EH (cell line): ENCODE results near the gene CTAGE4.
"Not testable (repeated sequence)": the region's sequence is repeated elsewhere in the genome, so short reads cannot be mapped to it uniquely, and the experiment has no call there.

ENCODE experiments used
- DNase-seq: peaks from one replicate; pipeline ENCODE4 v3.0.0-alpha.2; 2015; ENCODE audit warnings: low read depth

Gene CTAGE4, protein sequence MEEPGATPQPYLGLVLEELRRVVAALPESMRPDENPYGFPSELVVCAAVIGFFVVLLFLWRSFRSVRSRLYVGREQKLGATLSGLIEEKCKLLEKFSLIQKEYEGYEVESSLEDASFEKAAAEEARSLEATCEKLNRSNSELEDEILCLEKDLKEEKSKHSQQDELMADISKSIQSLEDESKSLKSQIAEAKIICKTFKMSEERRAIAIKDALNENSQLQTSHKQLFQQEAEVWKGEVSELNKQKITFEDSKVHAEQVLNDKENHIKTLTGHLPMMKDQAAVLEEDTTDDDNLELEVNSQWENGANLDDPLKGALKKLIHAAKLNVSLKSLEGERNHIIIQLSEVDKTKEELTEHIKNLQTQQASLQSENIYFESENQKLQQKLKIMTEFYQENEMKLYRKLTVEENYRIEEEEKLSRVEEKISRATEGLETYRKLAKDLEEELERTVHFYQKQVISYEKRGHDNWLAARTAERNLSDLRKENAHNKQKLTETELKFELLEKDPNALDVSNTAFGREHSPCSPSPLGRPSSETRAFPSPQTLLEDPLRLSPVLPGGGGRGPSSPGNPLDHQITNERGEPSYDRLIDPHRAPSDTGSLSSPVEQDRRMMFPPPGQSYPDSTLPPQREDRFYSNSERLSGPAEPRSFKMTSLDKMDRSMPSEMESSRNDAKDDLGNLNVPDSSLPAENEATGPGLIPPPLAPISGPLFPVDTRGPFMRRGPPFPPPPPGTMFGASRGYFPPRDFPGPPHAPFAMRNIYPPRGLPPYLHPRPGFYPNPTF

DNA sequence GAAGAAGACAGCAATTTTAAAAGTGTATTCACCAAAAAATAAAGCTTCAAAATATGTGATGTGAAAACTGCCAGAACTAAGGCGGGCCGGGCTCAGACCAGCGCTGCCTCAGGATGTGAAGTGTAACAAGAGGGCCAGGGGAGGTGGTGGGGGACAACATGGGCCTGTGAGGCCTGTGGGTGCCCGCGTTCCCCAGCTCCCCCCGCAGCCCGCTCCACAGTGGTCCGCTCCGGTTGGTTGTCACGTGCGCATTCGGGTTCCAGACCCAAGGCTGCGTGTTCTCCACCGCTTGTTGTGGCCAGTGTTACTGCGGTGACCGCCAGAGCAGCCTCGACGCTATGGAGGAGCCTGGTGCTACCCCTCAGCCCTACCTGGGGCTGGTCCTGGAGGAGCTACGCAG, at the start of gene CTAGE4:
CTAGE4 (plus strand) TSS at position 301 of the 400 bp plus-strand sequence; CDS start at position 339, 38 bp downstream.
- DNase-seq = not testable (repeated sequence)

DNA sequence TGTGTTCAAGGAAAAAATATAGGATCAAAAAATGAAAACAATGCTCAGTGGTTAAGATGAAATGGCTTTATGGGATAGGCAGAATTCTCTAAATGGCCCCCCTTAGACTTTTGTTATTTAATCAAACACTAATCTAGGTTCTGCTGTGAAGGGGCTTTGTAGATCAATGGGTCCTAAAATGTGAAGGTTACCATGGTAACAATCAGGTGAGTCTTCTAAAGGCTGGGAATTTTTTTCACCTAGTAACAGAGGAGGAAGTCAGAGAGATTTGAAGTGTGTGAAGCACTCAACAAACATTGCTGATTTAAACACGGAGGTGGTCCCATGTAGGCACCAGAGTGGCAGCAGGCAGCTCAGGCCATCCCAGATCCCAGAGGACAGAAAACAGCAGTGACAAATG, 49.1 kb upstream of the CTAGE4 start:
- no peak for DNase-seq

DNA sequence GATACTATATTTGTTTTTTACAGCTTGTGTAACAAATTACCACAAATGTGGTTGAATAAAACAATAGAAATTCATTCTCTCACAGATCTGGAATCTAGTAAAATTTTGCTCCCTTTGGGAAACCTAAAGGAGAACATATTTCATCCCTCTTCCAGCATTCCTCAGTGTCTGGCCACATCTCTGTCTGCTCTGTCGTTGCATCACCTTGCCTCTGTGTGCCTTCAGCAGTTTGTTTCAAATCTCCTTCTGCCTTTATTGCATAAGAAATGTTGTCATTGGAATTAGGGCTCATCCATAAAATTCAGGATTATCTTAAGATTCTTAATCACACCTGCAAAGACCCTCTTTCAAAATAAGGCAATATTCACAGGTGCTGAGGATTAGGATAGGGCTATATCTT, 45.8 kb upstream of the CTAGE4 start:
- no peak for DNase-seq

DNA sequence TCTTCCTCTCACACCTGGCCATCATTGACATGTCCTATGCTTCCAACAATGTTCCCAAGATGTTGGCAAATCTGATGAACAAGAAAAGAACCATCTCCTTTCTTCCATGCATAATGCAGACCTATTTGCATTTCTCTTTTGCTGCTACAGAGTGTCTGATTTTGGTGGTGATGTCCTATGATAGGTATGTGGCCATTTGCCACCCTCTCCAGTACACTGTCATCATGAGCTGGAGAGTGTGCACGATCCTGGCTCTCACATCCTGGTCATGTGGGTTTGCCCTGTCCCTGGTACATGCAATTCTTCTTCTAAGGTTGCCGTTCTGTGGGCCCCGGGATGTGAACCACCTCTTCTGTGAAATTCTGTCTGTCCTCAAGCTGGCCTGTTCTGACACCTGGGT, 41.1 kb upstream of the CTAGE4 start:
- DNase-seq = no peak

DNA sequence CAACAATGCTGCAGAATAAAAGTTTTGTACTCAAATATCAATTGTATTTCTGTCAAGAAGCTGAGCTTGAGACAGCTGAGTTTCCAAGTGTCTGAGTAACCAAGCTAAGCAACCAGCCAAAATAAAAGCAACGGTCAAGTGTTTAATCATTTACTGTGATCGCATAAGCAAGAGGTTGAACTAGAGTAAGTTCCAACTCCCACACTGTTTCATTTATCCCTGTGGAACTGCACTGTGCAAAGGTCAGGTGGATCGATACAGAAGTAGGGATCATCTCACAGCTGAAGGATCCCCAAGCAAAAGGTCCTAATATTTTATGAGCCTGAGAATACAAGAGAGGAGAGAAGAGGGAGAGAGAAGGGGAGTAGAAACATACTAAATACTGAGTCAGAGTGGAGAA, 38.8 kb upstream of the CTAGE4 start:
- DNase-seq = no peak

DNA sequence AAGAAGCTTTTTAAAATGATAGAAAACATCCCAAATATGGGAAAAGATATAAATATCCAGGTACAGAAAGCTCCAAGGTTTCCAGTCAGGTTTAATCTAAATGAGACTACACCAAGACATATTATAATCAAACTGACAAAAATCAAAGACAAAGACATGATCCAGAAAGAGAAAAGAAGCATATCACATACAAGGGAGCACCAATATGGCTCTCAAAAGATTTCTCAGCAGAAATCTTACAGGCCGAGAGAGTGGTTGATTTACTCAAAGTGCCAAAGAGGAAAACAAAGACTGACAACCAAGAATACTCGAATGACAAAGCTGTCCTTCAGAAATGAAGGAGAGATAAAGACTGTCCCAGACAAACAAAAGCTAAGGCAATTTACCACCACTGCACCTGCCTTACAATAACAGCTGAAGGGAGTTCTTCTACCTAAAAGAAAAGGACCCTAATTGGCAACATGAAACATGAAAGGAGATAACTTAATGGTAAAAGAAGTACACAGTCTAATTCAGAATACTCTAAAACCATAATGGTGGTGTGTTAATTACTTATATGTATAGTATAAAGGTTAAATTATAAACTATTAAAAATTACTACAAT, 34.9 kb upstream of the CTAGE4 start:
- no peak for DNase-seq

DNA sequence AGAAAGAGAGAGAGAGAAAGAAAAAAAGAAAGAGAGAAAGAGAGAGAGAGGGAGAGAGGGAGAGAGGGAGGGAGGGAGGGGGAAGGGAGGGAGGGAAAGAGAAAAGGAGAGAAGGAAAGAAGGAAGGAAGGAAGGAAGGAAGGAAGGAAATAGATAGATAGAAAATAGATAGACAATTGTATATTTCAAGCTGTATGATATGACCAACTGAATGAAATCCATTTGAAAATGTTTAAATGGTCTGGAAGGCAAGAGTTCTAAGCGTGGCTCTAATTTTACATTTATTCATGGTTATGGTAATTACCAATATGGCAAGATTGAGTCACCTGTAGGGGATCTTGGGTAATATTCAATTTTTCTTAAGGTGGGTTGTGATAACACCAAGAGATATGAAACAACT, 24.4 kb upstream of the CTAGE4 start:
- DNase-seq = no peak

DNA sequence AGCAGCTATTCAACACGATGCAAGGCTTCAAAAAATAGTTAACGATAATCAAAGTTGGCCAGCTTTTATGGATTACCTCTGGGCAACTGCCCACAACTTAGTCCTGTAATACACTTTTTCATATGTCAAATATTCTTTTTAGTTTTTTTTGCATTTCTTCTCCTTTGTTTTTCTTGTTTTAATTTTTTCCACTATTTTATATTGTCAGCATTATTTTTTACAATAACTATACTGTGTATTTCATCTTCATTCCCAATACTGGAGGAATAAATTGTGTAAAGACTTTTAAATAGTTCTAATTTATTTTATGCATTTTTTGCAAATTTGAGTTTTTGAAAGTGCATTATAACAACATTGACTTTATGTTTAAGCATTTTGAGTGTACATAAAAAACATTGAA, 18.5 kb upstream of the CTAGE4 start:
- no peak for DNase-seq

DNA sequence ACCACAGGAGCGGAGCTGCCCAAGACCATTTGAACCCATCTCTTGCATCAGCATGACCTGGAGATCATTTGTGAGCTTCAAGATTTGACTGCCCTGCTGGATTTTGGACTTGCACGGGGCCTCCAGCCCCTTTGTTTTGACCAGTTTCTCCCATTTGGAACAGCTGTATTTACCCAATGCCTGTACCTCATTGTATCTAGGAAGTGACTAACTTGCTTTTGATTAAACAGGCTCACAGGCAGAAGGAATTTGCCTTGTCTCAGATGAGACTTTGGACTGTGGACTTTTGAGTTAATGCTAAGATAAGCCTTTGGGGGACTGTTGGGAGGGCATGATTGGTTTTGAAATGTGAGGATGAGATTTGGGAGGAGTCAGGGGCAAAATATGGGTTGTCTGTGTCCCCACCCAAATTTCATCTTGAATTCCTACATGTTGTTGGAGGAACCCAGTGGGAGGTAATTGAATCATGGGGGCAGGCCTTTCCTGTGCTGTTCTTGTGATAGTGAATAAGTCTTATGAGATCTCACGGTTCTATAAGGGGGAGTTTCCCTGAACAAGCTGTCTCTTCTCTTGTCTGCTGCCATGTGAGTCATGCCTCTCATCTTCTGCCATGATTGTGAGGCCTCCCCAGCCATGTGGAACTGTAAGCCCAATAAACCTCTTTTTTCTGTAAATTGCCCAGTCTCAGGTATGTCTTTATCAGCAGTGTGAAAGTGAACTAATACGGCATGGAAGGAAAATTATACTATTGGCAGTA, 11.5 kb upstream of the CTAGE4 start:
- not testable (repeated sequence) for DNase-seq

DNA sequence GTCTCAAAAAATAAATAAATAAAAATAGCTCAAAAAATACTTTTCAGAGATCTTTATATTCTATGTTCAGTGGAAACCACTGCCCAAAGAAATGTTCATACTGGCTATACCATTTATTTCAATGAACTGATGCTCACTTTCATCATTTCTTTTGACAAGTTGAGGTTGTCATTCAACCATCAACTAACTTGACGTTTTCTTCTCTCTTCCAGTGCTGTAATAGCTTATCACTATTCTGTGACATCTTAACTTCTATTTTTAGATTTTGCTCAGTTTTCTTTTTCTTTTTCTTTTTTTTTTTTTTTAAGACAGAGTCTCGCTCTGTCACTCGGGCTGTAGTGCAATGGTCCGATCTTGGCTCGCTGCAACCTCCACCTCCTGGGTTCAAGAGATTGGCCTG, 8.7 kb upstream of the CTAGE4 start:
- no peak for DNase-seq

DNA sequence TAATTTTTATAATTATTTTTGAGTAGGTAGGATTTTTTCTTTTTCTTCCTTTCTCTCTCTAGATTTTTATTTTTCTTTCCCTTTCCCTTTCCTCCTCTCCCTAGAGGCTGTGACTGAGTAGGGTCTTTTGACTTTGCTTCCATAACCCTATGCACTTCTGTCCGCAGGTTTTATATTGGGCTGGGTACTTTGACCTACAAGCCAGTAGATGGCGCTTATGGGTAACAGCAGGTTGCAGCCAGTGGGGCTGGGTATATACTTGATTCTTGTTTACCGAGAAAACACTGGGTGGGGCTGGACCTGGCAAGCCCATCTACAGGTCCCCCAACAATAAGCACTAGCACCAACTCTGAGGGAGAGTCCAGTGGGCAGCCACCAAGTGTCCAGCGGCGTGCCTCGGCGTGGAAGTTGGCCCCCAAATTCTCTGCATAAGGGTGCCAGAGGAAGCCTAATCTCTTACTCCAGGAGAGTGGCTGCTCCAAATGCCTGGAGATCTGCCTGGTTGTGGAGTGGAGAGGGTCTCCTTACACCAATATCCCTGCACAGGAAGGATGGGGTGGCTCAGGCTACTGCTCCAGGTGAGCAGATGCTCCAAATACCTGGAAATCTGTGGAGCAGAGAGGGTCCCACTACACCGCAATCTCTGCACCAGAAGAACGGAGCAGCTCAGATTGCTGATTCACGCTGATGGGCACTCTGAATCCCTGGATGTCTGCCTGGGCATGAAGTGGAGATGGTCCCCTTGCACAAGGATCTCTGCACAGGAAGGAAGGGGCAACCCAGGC, 4.7 kb upstream of the CTAGE4 start:
- DNase-seq = peak; percentile 33

DNA sequence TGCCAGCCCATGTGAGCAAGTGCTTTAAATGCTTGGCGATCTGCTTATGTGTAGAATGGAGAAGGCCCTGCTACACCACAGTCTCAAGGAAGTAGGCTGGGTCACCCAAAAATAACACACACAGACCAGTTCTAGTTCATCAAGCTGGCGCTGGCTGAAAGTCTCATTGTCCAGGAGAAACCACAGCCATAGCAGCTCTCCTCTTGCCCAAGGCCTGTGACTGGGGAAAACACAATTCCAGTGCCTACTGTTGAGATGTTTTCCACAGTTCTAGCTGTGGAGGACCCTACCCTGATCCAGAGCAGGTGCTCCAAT, 4.1 kb upstream of the CTAGE4 start:
- DNase-seq = not testable (repeated sequence)

DNA sequence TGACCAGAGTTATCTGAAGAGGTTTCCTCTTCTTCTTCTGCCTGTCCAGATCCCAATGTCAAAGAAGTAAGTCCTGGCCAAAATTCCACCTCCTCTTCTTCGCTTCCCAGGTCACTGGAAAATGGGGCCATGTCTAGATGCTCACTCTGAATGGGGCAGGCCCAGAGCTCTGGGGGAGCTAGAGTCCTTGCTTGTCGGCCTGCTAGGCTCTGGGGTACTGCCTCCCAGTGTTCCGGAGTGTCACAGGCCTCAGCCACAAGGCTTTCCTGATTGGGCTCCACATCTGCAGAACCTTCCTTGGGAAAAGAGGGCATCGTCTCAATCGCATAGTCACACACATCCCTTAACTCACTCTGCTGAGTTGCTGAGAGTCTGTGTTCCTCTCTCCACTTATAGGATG, 4.6 kb downstream of the CTAGE4 start:
- not testable (repeated sequence) for DNase-seq

DNA sequence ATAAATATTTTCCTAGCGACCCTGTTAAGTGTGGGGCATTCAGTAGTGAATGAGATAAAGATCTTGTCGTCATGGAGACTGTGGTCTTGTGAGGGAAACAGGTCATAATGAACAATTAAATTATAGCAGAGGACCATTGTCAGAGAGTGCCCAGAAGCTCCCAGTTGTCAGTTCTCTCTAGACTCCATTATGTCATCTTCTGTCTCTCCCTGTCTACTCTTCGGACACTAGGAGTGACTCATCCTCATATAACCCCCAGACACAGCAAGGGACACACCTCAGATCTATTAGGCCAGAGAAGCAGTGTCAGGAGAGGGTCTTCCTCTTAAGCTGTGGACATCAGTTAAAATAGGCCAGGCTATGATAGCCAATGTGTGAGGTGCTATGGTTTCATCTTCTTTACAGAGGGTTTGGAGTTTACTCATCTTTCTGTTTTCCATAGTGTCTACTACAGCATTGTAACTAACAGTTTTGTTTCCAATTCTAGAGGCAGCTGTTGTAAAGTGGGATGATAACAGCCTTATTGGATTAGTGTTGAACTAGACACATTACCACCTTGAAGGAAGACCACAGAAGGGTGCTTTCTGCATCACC, 5.4 kb downstream of the CTAGE4 start:
- DNase-seq = not testable (repeated sequence)

DNA sequence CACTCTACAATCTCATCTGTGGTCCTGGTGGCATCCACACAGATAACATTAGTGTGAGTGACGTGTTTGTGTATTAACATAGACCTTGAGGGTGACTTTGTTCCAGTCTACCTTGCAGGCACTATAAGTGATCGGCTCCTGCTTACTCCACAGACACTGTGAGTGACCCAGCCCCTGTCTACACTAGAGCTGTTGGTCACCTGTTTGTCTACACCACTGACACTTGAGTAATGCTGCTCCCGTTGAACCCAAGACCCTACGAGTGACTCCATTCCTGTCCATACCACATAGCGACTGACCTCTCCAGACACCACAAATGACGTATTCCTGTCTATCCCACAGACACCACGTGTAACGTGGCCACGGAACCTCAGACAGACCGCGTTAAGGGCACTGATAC, 10.5 kb downstream of the CTAGE4 start:
- not testable (repeated sequence) for DNase-seq

DNA sequence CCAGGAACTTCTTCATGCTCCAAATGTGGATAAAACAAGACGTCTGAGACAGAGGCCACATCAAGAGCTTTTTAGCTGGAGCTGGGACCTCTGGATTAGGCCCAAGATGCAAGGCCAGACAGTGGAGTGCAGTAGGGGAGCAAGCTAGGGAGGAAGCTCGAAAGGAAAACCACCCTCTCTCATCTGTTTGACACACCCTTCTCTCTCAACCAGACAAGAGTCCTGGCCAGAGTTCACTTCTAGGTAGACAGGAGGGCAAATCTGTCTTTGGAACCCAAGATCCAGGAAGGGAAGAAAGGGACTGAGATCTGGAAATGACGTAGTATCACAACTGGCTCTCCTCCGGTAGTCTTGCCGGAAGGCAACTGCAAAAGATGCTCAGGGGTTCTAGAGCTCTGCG, 11.2 kb downstream of the CTAGE4 start:
- DNase-seq = not testable (repeated sequence)

DNA sequence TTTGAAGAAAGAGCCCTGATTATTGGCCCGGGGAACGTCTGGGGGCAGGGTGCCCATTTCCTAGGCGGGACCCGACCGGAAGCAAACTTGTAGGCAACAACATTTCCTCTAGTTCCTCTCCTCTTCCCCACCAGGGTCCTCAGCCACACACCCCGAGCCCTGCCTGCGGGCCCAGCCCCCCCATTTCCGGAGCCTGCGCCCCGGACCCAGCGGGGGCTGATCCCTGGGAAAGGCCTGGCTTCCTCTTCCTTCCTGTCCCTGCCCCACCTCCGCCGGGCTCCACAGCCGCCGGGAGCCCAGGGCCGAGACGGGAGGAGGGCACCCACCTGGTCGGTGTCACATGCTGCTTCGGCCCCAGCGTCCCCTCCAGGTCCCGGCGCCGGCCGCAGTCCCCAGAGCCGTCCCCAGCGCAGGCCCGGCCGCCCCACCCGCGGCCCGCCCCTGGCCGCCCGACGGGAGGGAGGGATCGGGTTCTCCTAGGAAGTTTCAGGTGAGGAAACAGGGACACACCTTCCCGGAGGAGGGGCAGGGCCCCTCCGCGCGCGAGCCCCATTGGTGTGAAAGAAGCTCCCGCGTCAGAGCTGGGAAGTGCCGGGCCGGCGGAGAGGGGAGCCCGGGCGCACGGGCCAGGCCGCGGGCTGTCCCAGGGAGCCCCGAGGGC, 12.1 kb downstream of the CTAGE4 start, which contains the start of gene ARHGEF35:
ARHGEF35 (minus strand) TSS at position 622 of the 661 bp plus-strand sequence. CDS start 7,450 bp downstream, outside the sequence.
- not testable (repeated sequence) for DNase-seq

DNA sequence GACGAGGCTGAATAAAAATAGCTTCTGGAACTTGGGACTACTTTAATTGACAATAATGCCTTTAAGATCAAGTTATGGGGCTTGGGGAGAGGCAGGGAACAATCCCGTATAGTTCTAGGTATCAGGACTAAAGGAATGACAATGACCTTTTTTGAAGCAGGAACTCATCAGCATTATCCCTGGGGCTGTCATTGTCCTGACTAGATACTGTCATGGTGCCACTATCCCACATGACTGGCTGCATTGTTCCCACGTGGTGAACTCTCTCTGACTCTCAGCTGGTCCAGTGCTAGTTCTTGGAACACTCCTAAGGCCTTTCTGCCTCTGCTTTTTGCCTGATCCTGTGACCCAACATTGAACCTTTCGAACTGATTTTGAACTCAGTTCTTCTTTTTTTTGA, 15.7 kb downstream of the CTAGE4 start:
- not testable (repeated sequence) for DNase-seq

DNA sequence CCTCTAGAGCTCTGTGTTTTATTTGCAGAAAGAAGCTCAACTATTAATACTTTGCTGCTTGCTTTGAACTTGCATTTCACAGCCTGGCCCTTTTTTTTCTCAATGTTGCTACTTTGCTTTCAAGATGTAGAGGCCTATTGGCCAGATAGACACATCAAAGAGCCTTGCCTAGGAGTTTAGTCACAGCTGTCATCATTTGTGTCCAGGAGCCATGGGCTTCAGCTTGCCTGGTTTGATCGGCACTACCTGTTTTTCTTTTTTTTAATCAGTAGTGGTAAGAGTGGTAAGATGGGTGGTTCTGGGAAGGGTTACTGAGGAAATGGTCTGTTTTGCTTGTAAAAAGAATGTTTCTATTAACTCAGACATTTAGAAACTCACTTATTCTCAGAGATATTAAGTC, 18.7 kb downstream of the CTAGE4 start:
- not testable (repeated sequence) for DNase-seq

DNA sequence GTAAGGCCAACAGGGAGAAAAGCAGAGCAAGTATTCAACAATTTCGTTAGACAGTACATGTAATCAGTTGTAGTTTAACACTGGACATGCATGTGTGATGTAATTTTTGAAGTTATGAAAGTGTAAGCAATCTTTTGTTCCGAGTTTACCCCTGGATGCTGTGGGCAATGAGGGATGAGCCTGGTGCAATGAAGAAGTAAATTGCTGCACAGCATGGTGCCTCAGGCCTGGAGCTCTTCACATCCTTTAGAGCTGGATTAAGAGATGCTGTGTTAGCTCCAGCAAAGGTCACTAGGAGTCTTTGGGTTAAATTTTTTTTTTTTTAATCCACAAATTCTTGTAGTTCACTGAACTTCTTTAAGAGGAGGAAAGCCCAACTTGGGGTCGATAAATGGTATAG, 19.8 kb downstream of the CTAGE4 start:
- not testable (repeated sequence) for DNase-seq
